HG02885 (cell line): ENCODE results near the gene COA4.

Experiments
- ATAC-seq: cut with Tn5 transposase; IDR thresholded peaks from one replicate; pipeline ENCODE4 v1.9.1; 2021; ENCODE audit warnings: mild to moderate bottlenecking; ENCODE audit not compliant: unreplicated experiment, poor library complexity

The COA4 gene

GRCh38 chr11:73866586-73866996 lies 10.1 kb downstream of the COA4 start:
- ATAC-seq: no peak

DNA sequence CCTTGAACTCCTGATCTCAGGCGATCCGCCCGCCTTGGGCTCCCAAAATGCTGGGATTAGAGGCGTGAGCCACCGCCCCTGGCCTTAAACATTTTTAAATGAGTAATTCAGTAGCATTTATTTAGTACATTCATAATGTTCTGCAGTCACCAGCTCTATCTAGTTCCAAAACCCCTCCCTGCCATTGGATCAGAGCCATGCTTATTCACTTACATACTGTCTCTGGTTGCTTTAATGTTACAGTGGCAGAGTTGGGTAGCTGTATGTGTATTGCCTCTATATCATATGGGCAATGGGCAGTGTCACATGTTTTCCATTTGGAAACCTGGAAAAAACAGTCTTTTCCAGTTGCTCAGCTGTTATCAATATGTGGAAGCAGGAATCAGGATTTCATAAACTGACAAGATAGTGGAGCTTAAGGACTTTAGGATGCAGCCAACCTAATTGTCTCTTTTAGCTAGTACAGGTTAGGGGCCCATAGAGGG lies 10.5 kb downstream of the COA4 start:
- no peak for ATAC-seq

GRCh38 chr11:73862986-73863385 lies 13.7 kb downstream of the COA4 start:
- no peak for ATAC-seq

DNA sequence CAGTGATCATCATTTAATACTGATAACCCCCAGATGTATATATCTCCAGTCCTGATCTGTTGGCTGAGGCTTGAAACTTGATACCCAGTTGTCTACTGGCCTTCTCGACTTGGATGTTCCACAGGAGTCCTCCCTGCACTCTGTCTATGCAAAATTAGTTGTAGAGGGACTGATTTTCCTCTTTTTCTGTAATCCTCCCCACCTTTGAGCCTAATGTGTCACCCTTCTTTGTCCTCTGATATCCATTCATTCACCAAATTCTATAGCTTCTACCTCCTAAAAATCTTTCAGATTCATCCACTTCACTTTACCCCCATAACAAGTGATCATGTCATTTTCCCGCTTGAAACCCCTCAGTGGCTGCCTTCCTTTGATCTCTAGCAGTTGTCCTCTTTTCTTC lies 16.4 kb downstream of the COA4 start:
- ATAC-seq: no peak

- ATAC-seq: no peak
Measured at GRCh38 chr11:73859671-73860070, 17.0 kb downstream of the COA4 start.

DNA sequence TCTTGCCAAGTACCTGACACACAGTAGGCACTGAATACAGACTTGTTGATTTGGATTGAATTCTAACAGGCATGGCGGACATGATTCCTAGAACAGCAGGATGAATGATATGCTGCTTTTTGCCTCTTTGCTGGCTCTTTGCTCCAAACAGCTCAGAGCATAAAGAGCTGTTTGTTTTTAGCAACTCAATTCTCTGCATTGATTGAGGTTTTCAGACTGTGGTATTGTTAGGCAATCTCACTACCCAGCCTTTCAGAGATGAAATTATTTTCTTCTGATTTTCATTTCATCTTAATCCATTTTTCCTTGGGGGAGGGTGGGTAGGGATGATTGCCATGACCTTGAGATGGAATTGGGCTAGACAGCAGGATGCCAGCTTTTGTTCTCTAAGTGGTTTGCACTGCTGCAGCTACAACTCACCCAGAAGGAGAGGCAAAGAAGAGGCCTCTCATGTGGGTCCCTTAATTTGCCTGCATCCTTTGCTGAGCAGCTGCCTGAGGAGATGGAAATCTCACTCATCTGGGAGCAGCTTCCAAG lies 20.5 kb downstream of the COA4 start:
- ATAC-seq: no peak

GRCh38 chr11:73854680-73855079 lies 22.0 kb downstream of the COA4 start:
- ATAC-seq: no peak

DNA sequence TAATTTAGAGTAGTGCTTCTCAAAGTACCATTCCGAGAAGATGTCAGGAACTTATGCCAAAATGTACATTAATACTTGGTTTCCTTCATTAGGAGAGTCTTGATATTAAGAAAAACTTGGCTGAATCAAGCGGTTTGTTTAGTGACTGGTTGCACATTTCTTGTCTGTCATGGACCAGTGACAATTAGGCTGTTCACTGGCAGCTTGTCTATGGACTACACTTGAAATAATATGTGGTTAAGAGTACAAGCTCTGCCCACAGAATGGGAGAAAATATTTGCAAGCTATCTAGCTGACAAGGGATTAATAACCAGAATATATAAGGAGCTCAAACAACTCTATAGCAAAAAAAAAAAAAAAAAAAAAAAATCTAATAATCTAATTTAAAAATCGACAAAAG lies 24.6 kb downstream of the COA4 start:
- no peak for ATAC-seq

DNA sequence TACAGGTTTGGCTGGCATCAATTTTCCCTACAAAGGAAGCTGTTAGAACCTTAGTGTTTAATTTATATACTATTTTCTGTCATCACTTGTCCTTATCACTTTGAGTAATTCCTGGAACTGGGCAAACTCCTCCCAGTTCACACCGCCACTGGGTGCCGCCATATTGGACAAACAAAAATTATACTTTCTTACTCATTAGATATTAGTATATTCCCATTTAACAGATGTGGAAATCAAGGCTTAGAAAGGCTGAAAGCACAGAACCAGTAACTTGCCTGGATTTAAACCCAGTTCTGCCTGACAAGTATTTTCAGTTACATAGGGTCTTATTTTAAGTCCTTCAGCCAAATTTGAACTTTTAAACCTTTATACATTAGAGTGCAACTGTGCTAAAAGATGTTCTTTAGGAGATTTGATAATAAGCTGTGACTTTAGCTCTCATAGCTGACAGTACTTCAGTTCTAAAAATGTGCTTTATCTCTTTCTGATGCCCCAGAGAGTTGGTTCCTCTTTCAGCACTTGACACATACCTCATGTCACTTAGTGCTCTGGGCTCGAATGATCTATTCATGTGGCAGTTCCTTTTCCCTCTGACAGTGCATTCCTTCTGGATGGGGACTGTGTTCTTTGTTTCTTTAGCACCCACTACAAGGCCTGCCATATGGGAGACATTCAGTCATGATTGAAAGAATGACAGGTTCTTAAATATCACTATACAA lies 25.4 kb downstream of the COA4 start:
- ATAC-seq: no peak

- ATAC-seq: no peak
Measured at GRCh38 chr11:73839123-73839457, 37.6 kb downstream of the COA4 start.

GRCh38 chr11:73838443-73839122 lies 38.1 kb downstream of the COA4 start:
- no peak for ATAC-seq

DNA sequence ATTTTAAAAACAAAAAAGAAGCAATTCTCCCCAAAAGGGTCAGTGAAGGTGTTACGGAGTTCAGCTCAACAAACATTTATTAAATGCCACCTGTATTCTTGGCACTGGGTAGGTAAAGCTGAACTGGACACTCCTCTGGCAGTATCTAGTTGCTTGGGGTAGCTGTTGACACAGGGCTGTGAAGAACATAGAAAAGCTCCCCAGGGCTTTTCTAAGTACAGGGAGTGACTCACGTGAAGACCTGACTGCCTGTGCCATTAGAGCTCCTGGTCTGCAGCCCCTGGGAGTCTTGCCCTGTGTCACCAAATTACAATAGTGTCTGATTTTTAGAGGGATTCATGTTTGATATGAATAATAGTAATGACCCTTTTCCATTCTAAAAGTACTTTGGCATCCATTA lies 43.6 kb downstream of the COA4 start:
- ATAC-seq: no peak

GRCh38 chr11:73830261-73830660 lies 46.4 kb downstream of the COA4 start:
- no peak for ATAC-seq
